Muscle layer of colon (tissue), 2 donors: ENCODE data around the gene ROR2.

Source experiments
- H3K27ac ChIP-seq: one replicate; pipeline ENCODE4 v1.7.0; 2013; ENCODE audit warnings: low read depth, mild to moderate bottlenecking, low read length, moderate library complexity
- H3K27me3 ChIP-seq, 2 donors: one replicate each; pipeline ENCODE4 v1.7.0; 2013; ENCODE audit warnings: low read length in 2 of 2, mild to moderate bottlenecking in 2 of 2; ENCODE audit not compliant: insufficient read depth in 2 of 2, control insufficient read depth in 1 of 2
- H3K36me3 ChIP-seq: one replicate; pipeline ENCODE4 v1.7.0; 2013; ENCODE audit warnings: mild to moderate bottlenecking, low read length; ENCODE audit not compliant: insufficient read depth
- H3K4me1 ChIP-seq: one replicate; pipeline ENCODE4 v1.7.0; 2013; ENCODE audit warnings: mild to moderate bottlenecking, low read length; ENCODE audit not compliant: insufficient read depth
- H3K4me3 ChIP-seq, 2 donors: one replicate each; pipeline ENCODE4 v1.7.0; 2013; ENCODE audit warnings: low read length in 2 of 2, low read depth in 1 of 2, mild to moderate bottlenecking in 1 of 2, moderate library complexity in 1 of 2
- H3K9ac ChIP-seq: one replicate; pipeline ENCODE4 v1.7.0; 2013; ENCODE audit warnings: low read length
- H3K9me3 ChIP-seq: one replicate; pipeline ENCODE4 v1.7.0; 2013; ENCODE audit warnings: mild to moderate bottlenecking, low read length
- donor health status: abdominal sarcoma.
- donor health status: Adenocarcinoma of cecum.

ROR2 gene

DNA sequence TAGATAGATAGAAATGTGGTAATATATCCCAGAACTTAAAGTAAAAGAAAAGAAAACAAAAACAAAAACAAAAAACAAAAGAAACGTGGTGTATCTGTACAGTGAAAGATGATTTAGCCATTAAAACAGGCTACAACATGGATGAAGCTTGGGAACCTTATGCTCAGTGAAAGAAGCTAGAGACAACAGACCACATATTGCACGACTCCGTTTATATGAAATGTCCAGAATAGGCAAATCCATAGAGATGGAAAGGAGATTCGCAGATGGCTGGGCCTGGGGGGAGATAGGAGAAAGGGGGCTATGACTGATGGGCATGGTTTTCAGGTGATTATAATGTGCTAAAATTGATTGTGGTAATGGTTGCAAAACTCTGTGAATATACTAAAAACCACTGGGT, 86.6 kb downstream of the ROR2 start:
- H3K4me1 ChIP-seq, result peaks cover 42% of the 10 kb centered on the region
- H3K9me3 ChIP-seq, result no peaks in the 10 kb centered on the region
- no peaks in the 10 kb centered on the region for H3K36me3 ChIP-seq
- H3K4me3 ChIP-seq, result no peak overlapping the region
- H3K27me3 ChIP-seq, result no peaks in the 10 kb centered on the region
- H3K27ac ChIP-seq, result no peak overlapping the region
- no peak overlapping the region for H3K9ac ChIP-seq

- H3K4me1 ChIP-seq, result peaks cover 30% of the 10 kb centered on the region
- peak overlapping the region; percentile 63 for H3K27ac ChIP-seq
- H3K9me3 ChIP-seq, result no peaks in the 10 kb centered on the region
- no peaks in the 10 kb centered on the region for H3K27me3 ChIP-seq
- no peaks in the 10 kb centered on the region for H3K36me3 ChIP-seq
- no peak overlapping the region for H3K4me3 ChIP-seq
- H3K9ac ChIP-seq, result no peak overlapping the region
Measured at GRCh38 chr9:91858213-91859030, 91.6 kb downstream of the ROR2 start.

DNA sequence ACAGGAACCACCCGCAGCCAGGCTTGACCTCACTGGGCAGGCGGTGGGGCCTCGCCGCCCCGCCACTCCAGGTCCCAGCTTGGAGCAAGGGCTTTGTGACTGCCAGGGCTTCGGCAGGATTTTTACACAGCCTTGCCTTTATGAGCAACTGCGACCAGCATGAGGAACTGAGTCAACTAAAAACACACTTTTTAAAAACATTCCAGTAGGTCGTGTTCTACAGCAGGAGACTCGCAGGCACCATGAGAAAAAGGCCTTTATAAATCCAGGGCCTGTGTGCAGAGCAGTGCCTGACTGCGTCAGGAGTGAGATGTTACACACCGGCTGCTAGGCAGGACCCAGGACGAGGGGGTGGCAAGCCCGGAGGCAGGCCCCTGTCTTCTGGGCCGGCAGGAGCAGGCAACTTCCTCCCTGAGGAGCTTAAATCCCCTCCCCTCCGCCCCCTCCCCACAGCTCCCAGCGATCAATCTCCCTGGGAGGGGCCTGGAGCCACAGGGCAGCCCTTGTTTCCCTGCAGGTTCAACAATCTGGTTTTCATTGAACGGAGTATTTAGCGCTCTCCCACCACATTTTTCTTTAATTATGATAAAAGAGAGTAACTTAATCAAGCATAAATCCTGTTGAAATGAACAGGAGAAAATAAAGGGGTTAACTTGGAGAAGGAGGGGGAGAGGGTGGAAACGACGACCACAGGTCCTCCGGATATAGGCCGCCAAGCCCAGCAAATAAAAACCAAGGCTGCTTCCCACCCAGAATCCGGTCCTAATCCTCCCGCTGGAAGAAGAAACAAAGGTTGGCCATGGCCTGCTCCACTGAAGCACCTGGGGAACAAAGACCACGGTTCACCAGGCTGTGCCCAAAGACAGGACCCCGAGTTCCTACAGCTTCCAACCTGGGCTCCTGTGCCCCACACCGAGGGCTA, 92.5 kb downstream of the ROR2 start:
- H3K9ac ChIP-seq, result no peak overlapping the region
- H3K27ac ChIP-seq, result peak overlapping the region; percentile 63
- H3K4me3 ChIP-seq, result no peak overlapping the region
- no peaks in the 10 kb centered on the region for H3K36me3 ChIP-seq
- H3K9me3 ChIP-seq, result no peaks in the 10 kb centered on the region
- H3K4me1 ChIP-seq, result peaks cover 30% of the 10 kb centered on the region
- no peaks in the 10 kb centered on the region for H3K27me3 ChIP-seq

GRCh38 chr9:91856419-91856818, 93.6 kb downstream of the ROR2 start:
- Histone ChIP-seq H3K27ac (peak overlapping the region; percentile 63), H3K27me3 (no peaks in the 10 kb centered on the region), H3K9ac (no peak overlapping the region), H3K4me3 (no peak overlapping the region), H3K4me1 (peaks cover 30% of the 10 kb centered on the region), H3K36me3 (no peaks in the 10 kb centered on the region), H3K9me3 (no peaks in the 10 kb centered on the region)

GRCh38 chr9:91855196-91855595, 94.8 kb downstream of the ROR2 start:
- no peaks in the 10 kb centered on the region for H3K36me3 ChIP-seq
- no peak overlapping the region for H3K4me3 ChIP-seq
- no peaks in the 10 kb centered on the region for H3K27me3 ChIP-seq
- no peak overlapping the region for H3K27ac ChIP-seq
- no peaks in the 10 kb centered on the region for H3K9me3 ChIP-seq
- H3K9ac ChIP-seq, result no peak overlapping the region
- H3K4me1 ChIP-seq, result peaks cover 30% of the 10 kb centered on the region

DNA sequence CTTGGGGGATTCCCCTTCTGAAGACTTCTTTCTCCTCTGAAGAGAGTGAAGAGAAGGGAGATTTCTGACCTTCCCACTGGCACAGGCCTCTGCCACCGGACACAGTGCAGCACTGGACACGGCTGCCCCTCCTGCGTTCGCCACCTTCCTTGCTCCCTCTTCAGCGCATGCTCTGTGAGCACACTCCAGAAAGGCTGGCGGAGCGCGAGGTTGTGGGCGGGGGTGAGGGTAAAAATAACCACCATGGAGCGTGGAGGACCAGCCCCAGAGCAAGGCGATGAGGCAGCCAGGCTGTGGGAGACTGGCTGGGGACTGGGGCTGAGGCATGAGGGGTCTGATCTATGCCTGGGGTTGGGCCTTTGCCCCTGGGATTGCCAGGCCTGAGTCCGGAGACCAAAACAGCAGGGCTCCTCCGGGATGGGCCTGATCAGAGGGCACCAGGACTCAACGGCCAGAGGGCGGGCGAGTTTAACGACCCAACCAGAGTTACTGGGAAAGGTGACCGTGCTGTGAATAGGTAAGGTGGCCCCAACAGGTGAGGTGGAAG, 97.2 kb downstream of the ROR2 start:
- H3K9ac ChIP-seq, result no peak overlapping the region
- H3K27ac ChIP-seq, result no peak overlapping the region
- no peak overlapping the region for H3K4me3 ChIP-seq
- H3K27me3 ChIP-seq, result no peaks in the 10 kb centered on the region
- peaks cover 18% of the 10 kb centered on the region for H3K4me1 ChIP-seq
- no peaks in the 10 kb centered on the region for H3K9me3 ChIP-seq
- no peaks in the 10 kb centered on the region for H3K36me3 ChIP-seq

GRCh38 chr9:91849694-91850093, 100.3 kb downstream of the ROR2 start:
- H3K27ac ChIP-seq, result no peak overlapping the region
- no peaks in the 10 kb centered on the region for H3K9me3 ChIP-seq
- peaks cover 16% of the 10 kb centered on the region for H3K4me1 ChIP-seq
- no peaks in the 10 kb centered on the region for H3K36me3 ChIP-seq
- no peaks in the 10 kb centered on the region for H3K27me3 ChIP-seq
- no peak overlapping the region for H3K4me3 ChIP-seq
- no peak overlapping the region for H3K9ac ChIP-seq

DNA sequence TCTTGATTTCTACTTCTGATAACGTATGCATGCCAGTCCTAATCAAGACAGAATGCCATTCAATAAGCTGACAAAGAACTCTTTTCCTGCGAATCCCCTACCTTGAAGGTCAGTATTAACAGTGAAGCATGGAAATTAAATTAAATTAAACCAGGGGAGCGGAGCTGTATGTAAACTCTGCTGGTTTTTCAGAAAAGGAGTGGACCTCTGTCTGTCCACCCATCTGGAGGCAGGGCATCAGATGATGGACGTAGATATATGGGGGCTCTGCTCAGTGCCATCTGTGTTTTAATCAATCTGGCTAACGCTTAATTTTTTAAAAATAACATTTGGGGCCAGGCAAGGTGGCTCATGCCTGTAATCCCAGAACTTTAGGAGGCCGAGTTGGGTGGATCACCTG, 101.9 kb downstream of the ROR2 start:
- Histone ChIP-seq H3K27ac (no peak overlapping the region), H3K4me1 (peaks cover 32% of the 10 kb centered on the region), H3K36me3 (no peaks in the 10 kb centered on the region), H3K4me3 (no peak overlapping the region), H3K27me3 (no peaks in the 10 kb centered on the region), H3K9me3 (no peaks in the 10 kb centered on the region), H3K9ac (no peak overlapping the region)

DNA sequence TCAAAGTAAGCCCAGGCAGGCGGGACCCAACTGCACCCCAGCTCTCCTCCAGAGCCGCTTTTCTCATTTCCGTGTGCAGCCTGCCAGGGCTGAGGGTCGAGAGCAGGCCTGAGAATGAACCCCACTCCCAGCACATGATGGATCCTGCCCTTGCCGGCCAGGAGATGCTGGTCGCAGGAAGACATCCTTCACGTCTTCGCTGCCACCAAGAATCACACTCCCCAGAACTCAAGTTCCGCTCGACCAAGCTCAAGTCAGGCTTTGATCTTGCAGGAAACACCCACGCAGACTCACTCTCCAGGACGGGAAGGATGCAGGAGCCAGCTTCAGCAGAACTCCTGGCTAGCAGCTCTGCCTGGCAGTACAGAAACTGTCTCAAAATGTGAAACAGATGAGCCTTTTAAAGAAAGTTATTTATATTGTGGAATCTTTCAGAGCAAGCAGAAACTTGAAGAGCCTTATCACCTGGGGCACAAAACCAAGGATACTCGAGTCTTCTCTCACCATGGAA, 102.4 kb downstream of the ROR2 start:
- Histone ChIP-seq H3K4me1 (peaks cover 37% of the 10 kb centered on the region), H3K4me3 (no peak overlapping the region), H3K36me3 (no peaks in the 10 kb centered on the region), H3K27me3 (no peaks in the 10 kb centered on the region), H3K9ac (no peak overlapping the region), H3K9me3 (no peaks in the 10 kb centered on the region), H3K27ac (no peak overlapping the region)

DNA sequence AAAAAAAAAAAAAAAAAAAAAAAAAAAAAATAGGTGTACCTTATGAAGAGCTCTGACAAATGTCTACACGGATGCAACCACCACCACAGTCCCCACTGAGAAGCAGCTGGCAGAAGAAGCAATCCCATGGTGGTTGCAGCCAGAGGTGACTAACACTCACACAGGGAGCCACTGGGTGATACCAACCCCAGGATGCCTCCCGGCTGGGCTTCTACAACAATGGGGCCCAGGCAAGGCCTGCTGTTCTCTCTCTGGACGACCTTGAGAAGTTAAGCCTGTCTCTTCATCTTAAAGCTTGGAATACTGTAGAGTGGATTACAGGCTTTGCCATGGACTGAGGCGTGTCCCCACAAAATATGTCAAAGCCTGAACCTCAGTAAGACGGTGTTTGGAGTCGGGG, 104.1 kb downstream of the ROR2 start:
- Histone ChIP-seq H3K9me3 (no peaks in the 10 kb centered on the region), H3K4me3 (no peak overlapping the region), H3K36me3 (no peaks in the 10 kb centered on the region), H3K4me1 (peaks cover 53% of the 10 kb centered on the region), H3K27ac (no peak overlapping the region), H3K27me3 (no peaks in the 10 kb centered on the region), H3K9ac (no peak overlapping the region)

GRCh38 chr9:91844701-91845291, 105.2 kb downstream of the ROR2 start:
- peak overlapping the region in 1 of 2 donors; percentile 30 for H3K4me3 ChIP-seq
- peak overlapping the region; percentile 4 for H3K9ac ChIP-seq
- H3K4me1 ChIP-seq, result peaks cover 64% of the 10 kb centered on the region
- H3K27me3 ChIP-seq, result no peaks in the 10 kb centered on the region
- H3K9me3 ChIP-seq, result no peaks in the 10 kb centered on the region
- H3K27ac ChIP-seq, result peak overlapping the region; percentile 81
- H3K36me3 ChIP-seq, result no peaks in the 10 kb centered on the region
